Brain pericyte (primary cell): Measurements from ENCODE around the gene PSMD4.
"Not testable (repeated sequence)": the region's sequence is repeated elsewhere in the genome, so short reads cannot be mapped to it uniquely, and the experiment has no call there.

Experiments
- DNase-seq: peaks from one replicate; pipeline ENCODE4 v3.0.0-alpha.2; 2012; ENCODE audit warnings: low read depth, low spot score

Gene PSMD4

DNA sequence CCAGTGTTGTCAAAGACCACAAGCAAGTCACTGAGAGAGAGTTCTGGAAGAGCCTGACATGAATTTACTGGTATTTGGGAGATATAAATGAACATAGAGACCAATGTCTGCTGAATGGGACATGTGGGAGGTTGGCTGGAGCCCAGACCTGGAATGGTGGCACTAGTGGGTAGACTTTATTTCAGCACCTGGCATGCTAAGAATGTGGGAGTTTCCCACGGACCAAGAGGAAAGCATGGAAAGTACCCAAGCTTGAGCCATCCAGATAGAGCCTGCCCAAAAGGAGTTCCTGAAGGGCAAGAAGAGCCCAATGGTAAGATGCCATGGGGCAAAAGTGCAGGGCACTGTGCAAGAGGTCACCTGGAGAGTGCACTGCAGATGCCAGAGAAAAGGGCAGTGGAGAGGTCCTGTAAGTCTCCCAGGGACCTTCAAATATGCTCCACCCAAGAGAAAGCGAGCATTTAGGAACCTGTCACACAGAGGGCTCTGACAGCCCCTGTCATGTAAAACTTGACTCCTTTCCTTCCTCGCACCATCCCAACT, 19.5 kb downstream of the PSMD4 start:
- DNase-seq = no peak

DNA sequence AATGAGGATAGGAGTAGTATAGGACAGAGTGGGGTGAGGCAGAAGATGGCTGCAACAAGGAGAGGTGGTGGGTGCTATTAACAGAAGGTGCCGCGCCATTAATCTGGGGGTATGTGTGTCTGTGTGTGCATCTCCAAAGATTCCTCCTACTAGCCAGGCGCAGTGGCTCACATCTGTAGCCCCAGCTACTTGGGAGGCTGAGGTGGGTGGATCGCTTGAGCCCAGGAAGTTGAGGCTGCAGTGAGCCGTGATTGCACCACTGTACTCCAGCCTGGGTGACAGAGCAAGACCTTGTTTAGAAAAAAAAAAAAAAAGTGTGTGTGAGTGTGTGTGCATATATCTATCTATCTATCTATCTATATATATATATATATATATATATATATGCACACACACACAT, 20.8 kb downstream of the PSMD4 start:
- DNase-seq = not testable (repeated sequence)

DNA sequence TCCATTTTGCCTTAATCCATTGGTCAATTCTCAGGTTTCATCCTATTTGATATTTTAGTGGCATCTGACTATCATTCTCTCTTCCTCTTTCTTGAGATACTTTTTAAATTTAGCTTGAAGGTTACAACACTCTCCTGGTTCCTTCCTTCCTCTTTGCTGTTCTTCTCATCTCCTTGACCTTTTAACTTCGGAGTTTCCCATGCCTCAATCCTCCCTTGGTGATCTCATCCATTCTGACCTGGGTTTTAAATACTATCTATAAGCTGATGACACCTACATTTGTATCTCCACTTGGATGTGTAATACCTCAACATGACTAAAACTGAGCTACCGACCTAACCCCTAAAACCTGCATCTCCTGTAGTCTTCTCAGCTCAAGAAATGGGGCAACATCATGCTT, 22.7 kb downstream of the PSMD4 start:
- DNase-seq = no peak

DNA sequence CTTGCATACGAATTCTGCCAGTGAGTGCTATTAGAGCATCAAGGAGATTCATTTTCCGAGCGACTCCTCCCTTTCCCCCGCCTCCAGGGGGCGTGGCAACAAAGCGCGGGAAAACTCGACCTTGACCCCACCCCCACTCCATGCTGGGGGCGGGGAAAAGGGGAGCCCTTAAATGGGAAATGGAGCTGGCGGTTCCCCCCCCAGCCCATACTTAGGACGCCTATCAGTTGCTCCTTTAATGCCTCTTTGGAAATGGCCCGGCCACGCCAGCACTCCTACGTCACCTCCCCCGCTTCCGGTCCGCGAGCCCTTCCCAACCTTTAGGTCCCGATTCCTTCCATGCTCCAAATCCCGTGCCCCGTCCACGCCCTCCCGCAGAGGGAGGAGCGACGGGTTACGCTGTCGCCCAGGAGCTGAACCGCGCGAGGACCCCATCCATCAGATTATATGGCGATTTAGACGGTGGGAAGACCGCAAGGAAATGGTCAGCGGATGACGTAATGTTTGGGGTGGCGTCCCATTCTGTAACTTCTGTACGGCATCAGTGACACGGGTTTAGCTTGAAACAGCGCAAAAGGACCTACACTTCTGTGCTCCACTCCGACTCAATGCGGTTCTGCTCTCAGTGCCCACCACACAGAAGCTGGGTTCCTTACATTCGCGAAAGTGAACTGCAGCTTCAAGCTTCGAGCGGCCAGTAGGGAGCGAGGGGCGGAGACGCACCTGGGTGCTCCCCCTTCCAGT, 26.9 kb downstream of the PSMD4 start:
- peak; percentile 96 for DNase-seq

DNA sequence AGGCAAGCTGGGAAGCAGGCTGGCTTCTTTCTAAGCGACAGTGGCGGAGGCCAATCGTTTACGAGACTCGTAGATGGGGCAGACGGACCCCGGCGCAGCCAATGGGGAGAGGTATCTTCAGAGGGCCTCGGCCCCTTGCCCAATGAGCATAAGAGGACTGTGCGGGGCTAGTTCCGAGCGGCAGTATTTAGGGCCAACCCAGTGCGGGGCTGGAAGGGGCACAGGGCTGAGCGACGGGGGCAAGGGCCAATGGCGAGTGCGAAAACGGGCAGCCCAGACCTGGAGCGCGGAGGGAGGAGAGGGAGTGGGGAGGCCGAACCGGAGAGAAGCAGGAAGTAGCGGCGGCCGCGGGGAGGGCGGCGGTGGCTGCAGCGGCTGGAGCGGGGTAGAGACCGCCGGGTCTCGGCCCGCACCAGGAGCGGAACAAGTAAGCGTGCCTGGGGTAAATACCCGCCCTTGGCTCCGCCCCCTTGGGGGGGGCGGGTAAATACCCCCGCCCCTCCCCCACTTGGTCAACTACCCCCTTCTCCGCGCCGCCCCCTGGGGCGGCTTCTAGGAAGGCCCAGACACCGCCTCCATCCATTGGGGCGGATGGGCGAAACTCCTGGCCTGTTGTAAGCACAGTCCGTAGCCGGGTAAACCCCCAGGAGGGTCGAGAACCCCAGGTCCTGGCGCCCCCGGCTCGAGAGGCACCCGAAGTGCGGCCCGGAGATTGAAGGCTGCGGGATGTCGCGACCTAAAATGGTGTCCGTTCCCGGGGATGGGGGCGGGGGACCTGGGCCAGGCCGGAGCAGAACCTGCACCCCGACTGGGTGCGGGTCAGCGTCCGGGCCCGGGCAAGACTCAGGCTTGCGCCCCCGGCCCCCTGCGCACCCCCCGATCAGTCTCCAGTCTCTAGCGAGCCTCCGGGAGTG, 27.7 kb downstream of the PSMD4 start, which contains the start of gene ZNF687:
Gene ZNF687 (plus strand): TSS at position 331 of the 914 bp plus-strand sequence. CDS start 3,993 bp downstream, outside the sequence.
- peak; percentile 100 for DNase-seq

DNA sequence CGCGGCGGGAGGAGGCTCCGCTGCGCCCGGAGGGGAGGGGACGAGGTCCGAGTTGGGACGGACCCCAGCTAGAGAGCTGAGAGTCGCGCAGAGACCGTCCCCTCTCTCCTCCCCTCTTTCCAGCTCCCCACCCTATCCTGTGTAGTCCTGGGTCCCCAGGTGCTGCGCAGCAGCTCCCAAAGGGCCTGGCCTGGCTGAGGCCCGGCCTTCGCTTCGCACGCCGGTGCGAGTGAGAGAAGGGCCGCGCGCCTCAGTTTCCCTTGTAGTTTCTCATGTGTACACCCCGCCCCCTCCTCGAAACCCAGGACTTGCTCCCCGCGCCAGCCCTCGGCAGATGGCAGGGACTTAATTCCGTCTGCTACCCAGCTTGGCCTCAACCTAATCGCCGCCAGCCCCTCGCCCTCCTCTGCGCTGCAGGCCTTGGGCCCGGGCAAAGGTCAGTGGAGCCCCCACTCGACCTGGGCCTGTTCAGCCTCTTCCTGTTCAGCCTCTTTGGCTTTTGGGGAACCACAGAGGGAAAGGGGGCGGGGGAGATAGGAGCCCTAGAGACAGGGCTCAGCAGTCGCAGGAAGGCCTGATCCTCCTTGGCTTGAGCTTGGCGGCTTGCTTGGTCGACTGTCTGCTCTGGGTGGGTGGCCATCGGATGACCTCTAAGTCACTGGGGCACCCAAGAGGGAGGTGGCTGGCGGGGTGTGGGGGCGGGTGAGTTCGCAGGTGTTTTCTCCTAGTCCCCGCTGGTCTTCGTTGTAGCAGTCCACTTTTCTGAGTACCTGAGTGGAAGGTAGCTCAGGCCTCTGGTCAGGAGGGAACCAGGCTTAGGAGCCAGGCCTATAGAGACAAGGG, 28.6 kb downstream of the PSMD4 start:
- DNase-seq = no peak

GRCh38 chr1:151284013-151284577, 29.6 kb downstream of the PSMD4 start:
- no peak for DNase-seq

- no peak for DNase-seq
Measured at GRCh38 chr1:151286619-151287340, 32.2 kb downstream of the PSMD4 start.

DNA sequence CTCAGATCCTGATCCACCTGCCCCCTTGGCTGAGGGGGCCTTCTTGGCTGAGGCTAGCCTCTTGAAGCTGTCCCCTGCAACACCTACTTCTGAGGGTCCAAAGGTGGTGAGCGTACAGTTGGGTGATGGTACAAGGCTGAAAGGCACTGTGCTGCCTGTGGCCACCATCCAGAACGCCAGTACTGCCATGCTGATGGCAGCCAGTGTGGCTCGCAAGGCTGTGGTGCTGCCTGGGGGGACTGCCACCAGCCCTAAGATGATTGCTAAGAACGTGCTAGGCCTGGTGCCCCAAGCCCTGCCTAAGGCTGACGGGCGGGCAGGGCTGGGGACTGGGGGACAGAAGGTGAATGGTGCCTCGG, 32.8 kb downstream of the PSMD4 start:
- DNase-seq = no peak

GRCh38 chr1:151287767-151288500, 33.4 kb downstream of the PSMD4 start:
- no peak for DNase-seq

DNA sequence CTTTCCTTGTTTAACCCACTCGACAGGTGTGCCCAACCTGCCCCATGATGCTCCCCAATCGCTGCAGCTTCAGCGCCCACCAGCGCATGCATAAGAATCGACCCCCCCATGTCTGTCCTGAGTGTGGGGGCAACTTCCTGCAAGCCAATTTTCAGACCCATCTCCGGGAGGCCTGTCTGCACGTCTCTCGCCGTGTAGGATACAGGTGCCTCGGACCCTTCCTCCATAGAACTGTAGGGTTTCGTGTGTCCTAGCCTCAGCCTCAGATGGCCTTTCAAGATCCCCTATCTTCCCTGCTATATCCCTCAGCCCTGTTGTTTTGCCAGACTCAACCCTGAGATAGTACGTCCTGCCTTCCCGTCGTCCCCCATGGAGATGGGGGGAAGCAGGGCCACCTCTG, 34.0 kb downstream of the PSMD4 start:
- DNase-seq = no peak

- no peak for DNase-seq
Measured at GRCh38 chr1:151289080-151289935, 34.8 kb downstream of the PSMD4 start.

DNA sequence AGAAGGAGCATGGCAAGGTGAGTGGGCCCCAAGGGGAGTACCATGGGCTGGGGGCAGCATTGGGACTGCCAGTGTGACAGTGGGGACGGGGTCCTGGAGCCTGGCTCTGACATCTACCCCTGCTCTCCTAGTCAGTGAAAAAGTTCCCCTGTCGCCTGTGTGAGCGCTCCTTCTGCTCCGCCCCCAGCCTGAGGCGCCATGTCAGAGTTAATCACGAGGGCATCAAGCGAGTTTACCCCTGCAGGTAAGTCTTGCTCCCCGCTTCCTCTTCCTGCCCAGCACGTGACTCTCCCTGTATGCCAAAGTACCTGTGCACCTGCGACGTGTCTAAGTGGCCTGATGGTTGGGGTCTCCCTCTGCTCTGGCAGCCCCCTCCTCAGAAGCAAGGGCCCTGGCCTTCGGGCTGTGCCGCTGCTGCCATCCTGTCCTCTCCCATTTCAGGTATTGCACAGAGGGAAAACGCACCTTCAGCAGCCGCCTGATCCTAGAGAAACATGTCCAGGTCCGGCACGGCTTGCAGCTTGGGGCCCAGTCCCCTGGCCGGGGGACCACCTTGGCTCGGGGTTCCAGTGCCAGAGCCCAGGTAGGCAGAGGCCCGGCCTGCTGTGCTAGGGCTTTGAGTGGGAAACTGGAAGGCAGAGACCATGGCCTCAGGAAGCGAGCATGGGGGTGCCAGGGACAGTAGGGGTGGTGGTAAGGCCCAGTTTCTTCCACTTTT, 35.6 kb downstream of the PSMD4 start:
- DNase-seq = no peak

- no peak for DNase-seq
Measured at GRCh38 chr1:151290709-151291303, 36.3 kb downstream of the PSMD4 start.

DNA sequence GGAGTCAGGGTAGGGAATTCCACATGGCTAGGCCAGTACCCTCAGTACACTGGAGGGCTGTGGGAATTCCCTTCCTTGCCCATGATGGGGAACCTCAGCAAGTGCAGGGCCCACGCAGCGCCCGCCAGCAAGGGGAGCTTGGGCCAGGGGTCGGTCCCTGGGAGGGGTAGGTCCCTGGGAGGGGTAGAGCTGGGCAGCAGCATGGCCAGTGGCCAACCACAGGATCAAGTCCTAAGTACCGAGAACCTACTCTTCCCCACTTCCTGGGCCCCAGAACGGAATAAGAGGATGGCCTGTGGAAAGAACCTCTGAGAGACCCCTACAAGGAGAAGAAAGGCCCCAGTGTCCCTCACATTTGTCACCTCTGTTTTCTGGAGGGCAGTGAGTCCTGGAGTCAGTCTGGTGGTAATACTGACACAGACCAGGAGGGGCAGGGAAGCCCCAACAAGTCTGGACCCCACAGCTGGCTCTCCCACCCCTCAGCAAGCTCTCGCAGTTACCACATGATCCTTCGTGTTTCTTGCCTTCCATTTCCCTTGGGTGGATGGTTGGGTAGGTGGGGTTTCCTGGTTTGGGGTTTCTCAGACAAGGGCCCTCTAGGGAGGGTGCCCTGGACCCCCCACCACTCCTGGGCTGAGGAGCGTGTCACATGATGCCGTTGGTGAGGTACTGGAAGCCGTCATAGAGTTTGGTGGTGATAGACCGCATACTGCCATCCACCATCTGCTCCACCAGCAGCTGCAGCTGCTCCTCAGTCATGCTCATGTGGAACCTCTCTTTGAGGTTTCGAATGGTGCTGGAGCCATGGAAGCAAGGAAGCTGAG, 37.9 kb downstream of the PSMD4 start:
- no peak for DNase-seq

GRCh38 chr1:151293093-151293492, 38.6 kb downstream of the PSMD4 start:
- no peak for DNase-seq
